Measurements from ENCODE around the gene AMN. TPM values are rescaled to one million over a fixed set of nuclear protein-coding genes. Genes with fewer than 3 reads are reported as not detected.

Gene AMN
- total and polyA plus RNA-seq, 2 donors (not counting 1 experiment from before 2014, with no cell fraction given) = 11.5 to 15.0 TPM

DNA sequence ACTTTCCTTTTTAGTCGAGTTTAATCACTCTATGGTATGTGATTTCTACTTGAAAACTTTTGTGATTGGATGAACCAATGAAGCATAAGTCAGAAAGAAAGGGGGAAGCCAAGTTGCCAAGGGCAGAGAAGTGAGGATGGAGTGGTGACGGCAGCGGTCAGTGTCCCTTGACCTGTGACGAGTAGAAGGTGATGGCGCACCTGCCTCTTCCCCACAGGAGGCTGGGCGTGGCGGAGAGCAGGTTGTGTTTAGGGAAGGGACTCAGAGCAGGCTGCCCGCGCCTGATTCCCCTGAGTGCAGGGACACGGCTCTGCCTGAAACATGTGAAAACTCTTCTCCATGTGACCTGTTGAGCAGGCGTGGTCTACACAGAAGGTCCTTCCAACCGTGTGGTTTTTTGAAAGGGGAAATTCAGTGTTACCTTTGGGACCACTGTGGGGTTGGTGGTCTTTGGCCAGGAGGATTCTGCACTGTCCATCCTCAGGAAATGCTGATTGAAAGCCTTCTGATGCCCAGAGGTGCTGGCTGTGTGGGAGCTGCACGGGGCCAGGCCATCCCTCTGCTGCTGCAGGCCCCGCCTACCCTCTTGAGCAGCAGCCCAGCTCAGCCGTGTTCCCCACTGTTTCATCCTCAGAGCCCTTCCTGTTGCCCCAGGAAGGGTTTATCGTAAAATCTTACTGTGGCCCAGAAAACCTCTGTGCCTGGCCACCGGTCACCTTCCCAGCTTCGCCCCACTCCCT is 23.5 kb upstream of the AMN start:
- DNase-seq = peak; percentile 75
- H3K4me3 Mint-ChIP-seq = peak overlapping the region; percentile 66
- H2AFZ ChIP-seq (ENCODE audit: insufficient read depth, low read depth, low read length, poor library complexity, severe bottlenecking) = no peak overlapping the region
- H3K79me2 ChIP-seq (ENCODE audit: control insufficient read depth, insufficient read depth, low read length) = peaks cover 20% of the 10 kb centered on the region
- peak overlapping the region; percentile 86 for H3K27ac Mint-ChIP-seq
- peak overlapping the region; percentile 80 to 84 for H3K27ac ChIP-seq (ENCODE audit: low read length in 2 of 2)
- H3K4me3 ChIP-seq (ENCODE audit: control extremely low read depth in 1 of 5, extremely low read depth in 1 of 5, insufficient read depth in 1 of 5, low read depth in 2 of 5, low read length in 4 of 5) = no peak overlapping the region
- 46% methylated on average over 11 of the region's 18 CpGs for WGBS (ENCODE audit: insufficient coverage)
- peaks cover 62 to 67% of the 10 kb centered on the region in 2 donors for H3K4me1 ChIP-seq (ENCODE audit: control insufficient read depth in 2 of 2, insufficient read depth in 2 of 2, low read length in 2 of 2)
- ChIA-PET POLR2A (no interaction called here), CTCF (no interaction called here)
- H3K4me2 ChIP-seq (replicated peaks; ENCODE audit: low read depth, low read length, poor library complexity, severe bottlenecking) = peak overlapping the region; percentile 50
- TF ChIP-seq, protein P1, sequence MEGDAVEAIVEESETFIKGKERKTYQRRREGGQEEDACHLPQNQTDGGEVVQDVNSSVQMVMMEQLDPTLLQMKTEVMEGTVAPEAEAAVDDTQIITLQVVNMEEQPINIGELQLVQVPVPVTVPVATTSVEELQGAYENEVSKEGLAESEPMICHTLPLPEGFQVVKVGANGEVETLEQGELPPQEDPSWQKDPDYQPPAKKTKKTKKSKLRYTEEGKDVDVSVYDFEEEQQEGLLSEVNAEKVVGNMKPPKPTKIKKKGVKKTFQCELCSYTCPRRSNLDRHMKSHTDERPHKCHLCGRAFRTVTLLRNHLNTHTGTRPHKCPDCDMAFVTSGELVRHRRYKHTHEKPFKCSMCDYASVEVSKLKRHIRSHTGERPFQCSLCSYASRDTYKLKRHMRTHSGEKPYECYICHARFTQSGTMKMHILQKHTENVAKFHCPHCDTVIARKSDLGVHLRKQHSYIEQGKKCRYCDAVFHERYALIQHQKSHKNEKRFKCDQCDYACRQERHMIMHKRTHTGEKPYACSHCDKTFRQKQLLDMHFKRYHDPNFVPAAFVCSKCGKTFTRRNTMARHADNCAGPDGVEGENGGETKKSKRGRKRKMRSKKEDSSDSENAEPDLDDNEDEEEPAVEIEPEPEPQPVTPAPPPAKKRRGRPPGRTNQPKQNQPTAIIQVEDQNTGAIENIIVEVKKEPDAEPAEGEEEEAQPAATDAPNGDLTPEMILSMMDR (IDR thresholded peaks at IDR 0.05) = no peak
- no peak for TF ChIP-seq EZH2 (IDR thresholded peaks at IDR 0.05; ENCODE audit: borderline replicate concordance, insufficient read depth, low read depth, low read length, poor library complexity, severe bottlenecking)
- peaks cover 60% of the 10 kb centered on the region for H3K4me1 Mint-ChIP-seq
- peak; percentile 31 for ATAC-seq (ENCODE audit: low read depth)
- peaks cover 2 to 56% of the 10 kb centered on the region in 2 experiments for H3K36me3 ChIP-seq (replicated peaks in 1 of 2; ENCODE audit: control extremely low read depth in 1 of 2, control insufficient read depth in 1 of 2, extremely low read depth in 1 of 2, insufficient read depth in 2 of 2, low read length in 1 of 2)
- peaks cover 0 to 3% (median 0%) of the 10 kb centered on the region in 3 donors for H3K9me3 ChIP-seq (ENCODE audit: control extremely low read depth in 1 of 3, control insufficient read depth in 2 of 3, insufficient read depth in 1 of 3, low read length in 2 of 3)
- intact Hi-C loops (cut with micrococcal nuclease) = no loop called here
- H3K27me3 Mint-ChIP-seq = no peaks in the 10 kb centered on the region
- peak overlapping the region; percentile 13 for H3K9ac ChIP-seq (ENCODE audit: low read length)
- H3K27me3 ChIP-seq (replicated peaks in 1 of 4; ENCODE audit: control extremely low read depth in 1 of 4, control insufficient read depth in 3 of 4, insufficient read depth in 4 of 4, low read length in 3 of 4) = no peaks in the 10 kb centered on the region
- no peaks in the 10 kb centered on the region for H3K9me3 Mint-ChIP-seq (ENCODE audit: insufficient read depth)
- H4K20me1 ChIP-seq (ENCODE audit: control insufficient read depth, insufficient read depth, low read length, poor library complexity, severe bottlenecking) = no peaks in the 10 kb centered on the region

DNA sequence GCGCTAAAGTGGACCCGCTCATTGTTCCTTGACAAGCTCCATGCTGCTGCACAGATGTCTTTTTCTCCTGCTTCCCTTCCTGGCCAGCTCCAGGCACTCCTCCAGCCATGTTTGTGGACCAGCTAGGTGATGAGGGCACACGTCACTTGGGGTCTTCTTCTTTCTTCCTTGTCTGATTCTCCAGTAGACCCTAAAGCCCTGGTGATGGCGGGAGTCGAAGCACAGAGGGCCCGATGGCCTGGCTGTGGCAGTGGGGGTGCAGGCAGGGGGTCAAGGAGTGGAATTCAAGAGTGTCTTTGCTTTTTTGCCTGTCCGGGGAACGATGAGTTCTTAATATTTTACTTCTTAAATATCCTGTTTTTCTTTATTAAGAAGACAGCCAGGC is 23.0 kb upstream of the AMN start:
- WGBS (ENCODE audit: insufficient coverage) = 100% methylated on average over 2 of the region's 8 CpGs
- no peak for DNase-seq
- Mint-ChIP-seq H3K27me3 (no peaks in the 10 kb centered on the region), H3K4me1 (peaks cover 60% of the 10 kb centered on the region), H3K9me3 (ENCODE audit: insufficient read depth) (no peaks in the 10 kb centered on the region), H3K4me3 (peak overlapping the region; percentile 59), H3K27ac (peak overlapping the region; percentile 86)
- TF ChIP-seq EZH2 (IDR thresholded peaks at IDR 0.05; ENCODE audit: borderline replicate concordance, insufficient read depth, low read depth, low read length, poor library complexity, severe bottlenecking) = no peak
- TF ChIP-seq, protein P1 (IDR thresholded peaks at IDR 0.05) = no peak
- ChIA-PET CTCF (interaction anchor here (0.5 kb wide), 1 partner anchor 187 kb away, joined by 4 read pairs; no protein-coding TSS in a partner anchor), POLR2A (no interaction called here)
- Histone ChIP-seq H3K9me3 (ENCODE audit: control extremely low read depth in 1 of 3, control insufficient read depth in 2 of 3, insufficient read depth in 1 of 3, low read length in 2 of 3) (peaks cover 0 to 3% (median 0%) of the 10 kb centered on the region in 3 donors), H2AFZ (ENCODE audit: insufficient read depth, low read depth, low read length, poor library complexity, severe bottlenecking) (no peak overlapping the region), H3K36me3 (replicated peaks in 1 of 2; ENCODE audit: control extremely low read depth in 1 of 2, control insufficient read depth in 1 of 2, extremely low read depth in 1 of 2, insufficient read depth in 2 of 2, low read length in 1 of 2) (peaks cover 2 to 57% of the 10 kb centered on the region in 2 experiments), H3K4me3 (ENCODE audit: control extremely low read depth in 1 of 5, extremely low read depth in 1 of 5, insufficient read depth in 1 of 5, low read depth in 2 of 5, low read length in 4 of 5) (no peak overlapping the region), H3K27ac (ENCODE audit: low read length in 2 of 2) (peak overlapping the region; percentile 80 to 84), H3K4me2 (replicated peaks; ENCODE audit: low read depth, low read length, poor library complexity, severe bottlenecking) (peak overlapping the region; percentile 50), H3K79me2 (ENCODE audit: control insufficient read depth, insufficient read depth, low read length) (peaks cover 24% of the 10 kb centered on the region), H3K9ac (ENCODE audit: low read length) (peak overlapping the region; percentile 13), H3K27me3 (replicated peaks in 1 of 4; ENCODE audit: control extremely low read depth in 1 of 4, control insufficient read depth in 3 of 4, insufficient read depth in 4 of 4, low read length in 3 of 4) (no peaks in the 10 kb centered on the region), H4K20me1 (ENCODE audit: control insufficient read depth, insufficient read depth, low read length, poor library complexity, severe bottlenecking) (no peaks in the 10 kb centered on the region), H3K4me1 (ENCODE audit: control insufficient read depth in 2 of 2, insufficient read depth in 2 of 2, low read length in 2 of 2) (peaks cover 62 to 71% of the 10 kb centered on the region in 2 donors)
- ATAC-seq (ENCODE audit: low read depth) = no peak
- intact Hi-C loops (cut with micrococcal nuclease) = no loop called here
